ENCODE results near the gene STARD3. TPM values are rescaled to one million over a fixed set of nuclear protein-coding genes. Genes with fewer than 3 reads are reported as not detected.
A peak's percentile ranks its signal among the peaks of the same experiment; 100 is the strongest.

Gene STARD3
- total RNA-seq, 1 experiment from 2014 or later: 2,579 TPM

- Mint-ChIP-seq H3K27me3 (ENCODE audit: unreplicated experiment) (no peaks in the 10 kb centered on the region), H3K9me3 (ENCODE audit: low read depth, unreplicated experiment) (no peaks in the 10 kb centered on the region), H3K4me3 (ENCODE audit: low read depth, unreplicated experiment) (peak within 1 kb of the TSS; percentile 64), H3K27ac (ENCODE audit: unreplicated experiment) (peak within 1 kb of the TSS; percentile 63), H3K4me1 (ENCODE audit: low read depth, unreplicated experiment) (peaks cover 27% of the 10 kb centered on the region), H3K36me3 (ENCODE audit: insufficient read depth, unreplicated experiment) (peaks cover 43% of the 10 kb centered on the region)
- intact Hi-C loops (cut with micrococcal nuclease; ENCODE audit: unreplicated experiment): loop anchor here (1.0 to 10.0 kb wide), 16 partner anchors 12 to 594 kb away; partner anchors contain the start of genes CDK12, LRRC3C, MIEN1 and ORMDL3
- BruUV-seq (replicated peaks): TSS peak; percentile 89
- CTCF ChIA-PET: interaction anchor here (0.5 to 161.2 kb wide), 63 partner anchors 27 to 1056 kb away, joined by 3 to 42089 read pairs (median 6); partner anchors contain the start of genes ERBB2, GRB7, GSDMA and GSDMB
- TF ChIP-seq CTCF (IDR thresholded peaks at IDR 0.05; ENCODE audit: unreplicated experiment): no peak
- DNase-seq: peak; percentile 100
Measured at GRCh38 chr17:39687546-39688474, 50.9 kb downstream of the STARD3 start, which contains the start of gene PGAP3. PGAP3 (minus strand) TSS chr17:39688057; CDS start chr17:39688014, 43 bp downstream.

GRCh38 chr17:39688475-39688835 lies 51.5 kb downstream of the STARD3 start:
- BruUV-seq (replicated peaks): no TSS peak
- peak; percentile 97 for DNase-seq
- Mint-ChIP-seq H3K4me1 (ENCODE audit: low read depth, unreplicated experiment) (peaks cover 27% of the 10 kb centered on the region), H3K27me3 (ENCODE audit: unreplicated experiment) (no peaks in the 10 kb centered on the region), H3K27ac (ENCODE audit: unreplicated experiment) (peak overlapping the region; percentile 63), H3K9me3 (ENCODE audit: low read depth, unreplicated experiment) (no peaks in the 10 kb centered on the region), H3K36me3 (ENCODE audit: insufficient read depth, unreplicated experiment) (peaks cover 38% of the 10 kb centered on the region), H3K4me3 (ENCODE audit: low read depth, unreplicated experiment) (peak overlapping the region; percentile 64)
- intact Hi-C loops (cut with micrococcal nuclease; ENCODE audit: unreplicated experiment): loop anchor here (1.0 to 10.0 kb wide), 10 partner anchors 18 to 594 kb away; partner anchors contain the start of genes CDK12, LRRC3C, MIEN1 and ORMDL3
- CTCF ChIA-PET: interaction anchor here (0.5 to 161.2 kb wide), 52 partner anchors 26 to 959 kb away, joined by 3 to 42089 read pairs (median 6); partner anchors contain the start of genes ERBB2, GRB7, GSDMA and GSDMB
- TF ChIP-seq CTCF (IDR thresholded peaks at IDR 0.05; ENCODE audit: unreplicated experiment): no peak

GRCh38 chr17:39688945-39689344 lies 52.0 kb downstream of the STARD3 start:
- BruUV-seq (replicated peaks): no TSS peak
- no peak for TF ChIP-seq CTCF (IDR thresholded peaks at IDR 0.05; ENCODE audit: unreplicated experiment)
- Mint-ChIP-seq H3K36me3 (ENCODE audit: insufficient read depth, unreplicated experiment) (peaks cover 38% of the 10 kb centered on the region), H3K4me3 (ENCODE audit: low read depth, unreplicated experiment) (peak overlapping the region; percentile 64), H3K27me3 (ENCODE audit: unreplicated experiment) (no peaks in the 10 kb centered on the region), H3K27ac (ENCODE audit: unreplicated experiment) (peak overlapping the region; percentile 63), H3K4me1 (ENCODE audit: low read depth, unreplicated experiment) (peaks cover 27% of the 10 kb centered on the region), H3K9me3 (ENCODE audit: low read depth, unreplicated experiment) (no peaks in the 10 kb centered on the region)
- intact Hi-C loops (cut with micrococcal nuclease; ENCODE audit: unreplicated experiment): loop anchor here (1.0 to 10.0 kb wide), 10 partner anchors 18 to 593 kb away; partner anchors contain the start of genes CDK12, LRRC3C, MIEN1 and ORMDL3
- CTCF ChIA-PET: interaction anchor here (0.5 to 161.2 kb wide), 28 partner anchors 26 to 798 kb away, joined by 3 to 42089 read pairs (median 12); partner anchors contain the start of genes ERBB2, GRB7, GSDMA and GSDMB
- peak; percentile 88 for DNase-seq

GRCh38 chr17:39694593-39694992 lies 57.6 kb downstream of the STARD3 start:
- BruUV-seq (replicated peaks): no TSS peak
- Mint-ChIP-seq H3K4me1 (ENCODE audit: low read depth, unreplicated experiment) (peaks cover 33% of the 10 kb centered on the region), H3K36me3 (ENCODE audit: insufficient read depth, unreplicated experiment) (peaks cover 10% of the 10 kb centered on the region), H3K27me3 (ENCODE audit: unreplicated experiment) (no peaks in the 10 kb centered on the region), H3K27ac (ENCODE audit: unreplicated experiment) (no peak overlapping the region), H3K9me3 (ENCODE audit: low read depth, unreplicated experiment) (no peaks in the 10 kb centered on the region), H3K4me3 (ENCODE audit: low read depth, unreplicated experiment) (no peak overlapping the region)
- DNase-seq: peak; percentile 71
- CTCF ChIA-PET: interaction anchor here (0.7 to 161.2 kb wide), 23 partner anchors 20 to 520 kb away, joined by 3 to 42089 read pairs (median 7); partner anchors contain the start of genes ERBB2, GRB7, GSDMA and GSDMB
- intact Hi-C loops (cut with micrococcal nuclease; ENCODE audit: unreplicated experiment): no loop called here
- no peak for TF ChIP-seq CTCF (IDR thresholded peaks at IDR 0.05; ENCODE audit: unreplicated experiment)

Data from Calu3 (cell line).